B cell (primary cell): Measurements from ENCODE around the gene APLP2. TPM values are rescaled to one million over a fixed set of nuclear protein-coding genes. Genes with fewer than 3 reads are reported as not detected.

Source experiments
- ATAC-seq: fragments of 200-7000 bp; cut with Tn5 transposase; one replicate; pipeline ENCODE4 v1.10.0; 2021; ENCODE audit warnings: low read depth, mild to moderate bottlenecking, moderate number of reproducible peaks, moderate library complexity
- CTCF ChIA-PET: fragments of 350-600 bp; sonication (Branson Sonifier 250); formaldehyde crosslinking; loops from one replicate; lab custom pipeline; 2021; ENCODE audit warnings: antibody characterized with exemption, inconsistent platforms; lab: Charles Lee
- POLR2A ChIA-PET: fragments of 350-600 bp; sonication (Branson Sonifier 250); formaldehyde crosslinking; loops from one replicate; lab custom pipeline; 2021; ENCODE audit warnings: antibody characterized with exemption; lab: Charles Lee
- DNase-seq: peaks from one replicate; pipeline ENCODE4 v3.0.0; 2013
- H2AFZ ChIP-seq: 2 replicates; pipeline ENCODE4 v1.6.1; 2012; ENCODE audit warnings: mild to moderate bottlenecking, low read depth, low read length; ENCODE audit not compliant: insufficient read depth, poor library complexity, severe bottlenecking
- H3K27ac ChIP-seq, 2 donors: 1 replicate in 1 of 2; 2 replicates in 1 of 2; pipeline ENCODE4 v1.5.1; 2012 to 2013; ENCODE audit warnings: low read length in 2 of 2, mild to moderate bottlenecking in 2 of 2, moderate library complexity in 1 of 2
- H3K27me3 ChIP-seq, 4 experiments: fragments of 200-600 bp in 1 of 4; sonication (generic) in 1 of 4; replicated peaks in 1 of 4; 1 replicate in 2 of 4; 2 replicates in 2 of 4; pipeline versions ENCODE4 v1.6.1 to v1.7.0; 2013 to 2016; ENCODE audit warnings: low read length in 3 of 4, mild to moderate bottlenecking in 2 of 4, mixed read lengths in 1 of 4, moderate library complexity in 1 of 4; ENCODE audit not compliant: insufficient read depth in 4 of 4, control insufficient read depth in 3 of 4; ENCODE audit errors: control extremely low read depth in 1 of 4
- H3K36me3 ChIP-seq, 2 experiments: replicated peaks in 1 of 2; 1 replicate in 1 of 2; 2 replicates in 1 of 2; pipeline versions ENCODE4 v1.6.1 to v1.7.1; 2013; ENCODE audit warnings: low read length in 1 of 2; ENCODE audit not compliant: insufficient read depth in 2 of 2, control insufficient read depth in 1 of 2; ENCODE audit errors: control extremely low read depth in 1 of 2, extremely low read depth in 1 of 2
- H3K4me1 ChIP-seq, 2 donors: fragments of 200-600 bp in 1 of 2; sonication (generic) in 1 of 2; 1 replicate in 1 of 2; 2 replicates in 1 of 2; pipeline versions ENCODE4 v1.5.1 to v1.6.1; 2013 to 2017; ENCODE audit warnings: low read length in 2 of 2; ENCODE audit not compliant: control insufficient read depth in 2 of 2, insufficient read depth in 2 of 2
- H3K4me2 ChIP-seq: replicated peaks from 2 replicates; pipeline ENCODE3; 2012; ENCODE audit warnings: mild to moderate bottlenecking, low read depth, low read length; ENCODE audit not compliant: poor library complexity, severe bottlenecking
- H3K4me3 ChIP-seq, 5 experiments: fragments of 200-600 bp in 1 of 5; sonication (generic) in 1 of 5; 1 replicate in 3 of 5; 2 replicates in 2 of 5; pipeline versions ENCODE4 v1.5.1 to v1.7.0; 2011 to 2016; ENCODE audit warnings: low read length in 4 of 5, mild to moderate bottlenecking in 4 of 5, low read depth in 2 of 5, control low read depth in 1 of 5, moderate library complexity in 1 of 5; ENCODE audit not compliant: insufficient read depth in 1 of 5; ENCODE audit errors: control extremely low read depth in 1 of 5, extremely low read depth in 1 of 5
- H3K79me2 ChIP-seq: fragments of 200-600 bp; sonication (generic); one replicate; pipeline ENCODE4 v1.6.0; 2016; ENCODE audit warnings: low read length; ENCODE audit not compliant: control insufficient read depth, insufficient read depth
- H3K9ac ChIP-seq: fragments of 200-600 bp; sonication (generic); 2 replicates; pipeline ENCODE4 v1.6.1; 2017; ENCODE audit warnings: mild to moderate bottlenecking, low read length, moderate library complexity
- H3K9me3 ChIP-seq, 3 donors: one replicate each; pipeline versions ENCODE4 v1.6.1 to v1.7.1; 2013; ENCODE audit warnings: low read length in 2 of 3; ENCODE audit not compliant: control insufficient read depth in 2 of 3, insufficient read depth in 1 of 3; ENCODE audit errors: control extremely low read depth in 1 of 3
- H4K20me1 ChIP-seq: 2 replicates; pipeline ENCODE4 v1.6.0; 2012; ENCODE audit warnings: mild to moderate bottlenecking, low read length; ENCODE audit not compliant: insufficient read depth, control insufficient read depth, poor library complexity, severe bottlenecking
- H3K27ac Mint-ChIP-seq: one replicate; pipeline ENCODE4 v1.8.0; 2021; ENCODE audit warnings: mixed read lengths
- H3K27me3 Mint-ChIP-seq: one replicate; pipeline ENCODE4 v1.8.0; 2021; ENCODE audit warnings: mixed read lengths
- H3K4me1 Mint-ChIP-seq: one replicate; pipeline ENCODE4 v1.8.0; 2021; ENCODE audit warnings: mixed read lengths
- H3K4me3 Mint-ChIP-seq: one replicate; pipeline ENCODE4 v1.8.0; 2021; ENCODE audit warnings: mixed read lengths
- H3K9me3 Mint-ChIP-seq: one replicate; pipeline ENCODE4 v1.8.0; 2022; ENCODE audit warnings: mixed read lengths; ENCODE audit not compliant: insufficient read depth
- EZH2 ChIP-seq: IDR thresholded peaks from 2 replicates; pipeline ENCODE4 v1.6.1; 2012; ENCODE audit warnings: borderline replicate concordance, low read depth, mild to moderate bottlenecking, moderate library complexity, low read length; ENCODE audit not compliant: insufficient read depth, poor library complexity, severe bottlenecking
- WGBS: methylation state at CpG from one replicate; pipeline ENCODE4 v1.1.5; 2013; ENCODE audit warnings: missing lambda C conversion rate; ENCODE audit not compliant: insufficient coverage; 5-methylcytosine and 5-hydroxymethylcytosine counted together
- intact Hi-C: fragments of 100-400 bp; cut with micrococcal nuclease; formaldehyde crosslinking; loops from one replicate; pipeline ENCODE4 v1.10.0; 2022
- polyA plus RNA-seq: library from polyadenylated mRNA; depleted of rRNA; stranded (reverse); fragments of >200 nt; gene quantifications from 2 replicates; pipeline ENCODE4 v1.2.3, GENCODE V29; 2012
- total RNA-seq, 2 donors: library from RNA; stranded (reverse); fragments of 120-200 nt in 1 of 2; gene quantifications; 1 replicate in 1 of 2; 2 replicates in 1 of 2; pipeline versions ENCODE4 v1.2.3 to v1.2.4, GENCODE V29; 2013 to 2022
- TF ChIP-seq, protein P1 (sequence below): fragments of 200-600 bp; IDR thresholded peaks from one replicate; pipeline ENCODE4 v1.8.0; 2022; ENCODE audit warnings: antibody characterized with exemption, mild to moderate bottlenecking

APLP2 gene
- total and polyA plus RNA-seq, 2 donors (not counting 1 experiment from before 2014, with no cell fraction given) = 84.2 to 102 TPM

DNA sequence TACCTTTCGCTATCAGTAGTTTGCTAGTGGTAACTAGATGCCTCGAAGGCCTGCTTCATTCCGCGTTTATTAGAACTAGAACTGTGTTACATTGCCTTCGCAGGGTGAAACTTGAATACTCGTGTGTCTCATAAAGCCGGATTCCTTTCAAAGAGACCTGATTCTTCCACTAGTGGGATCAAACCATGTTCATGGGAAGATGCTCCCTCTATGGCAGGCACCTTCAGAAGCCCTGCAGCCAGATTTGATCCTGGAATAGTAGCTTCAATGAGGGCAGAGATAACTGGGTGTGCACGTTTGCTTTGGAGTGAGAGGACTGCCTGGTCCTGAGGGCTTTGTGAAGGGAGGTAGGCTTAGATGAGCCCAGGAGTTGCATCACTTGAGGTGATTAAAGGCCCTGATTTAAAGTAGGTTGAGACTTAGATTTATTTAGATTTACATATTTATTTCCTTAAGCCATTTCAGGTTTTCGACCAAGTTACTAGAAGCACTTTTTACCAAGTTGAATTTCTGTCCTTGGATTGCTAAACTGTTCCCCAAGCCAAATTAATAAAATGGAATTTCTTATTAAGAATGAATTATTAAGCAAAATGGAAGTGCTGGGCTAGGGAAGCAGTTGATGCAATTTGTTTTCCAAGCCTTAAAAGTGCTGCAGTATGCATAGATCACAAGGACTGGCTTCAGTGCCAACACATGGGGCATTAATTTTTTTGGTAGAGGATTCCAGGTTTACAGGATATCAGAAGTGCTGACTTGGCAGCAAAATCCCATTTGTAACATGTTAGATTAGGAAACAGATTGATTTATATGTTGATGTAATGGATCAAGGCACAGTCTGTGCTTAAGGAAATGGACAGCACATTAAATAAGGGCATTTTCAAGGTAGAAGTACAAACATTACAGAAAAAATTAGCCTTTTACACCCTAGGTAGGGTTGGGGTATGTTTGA is 32.9 kb downstream of the APLP2 start:
- H3K36me3 ChIP-seq = no peaks in the 10 kb centered on the region

More for the DNA sequence above, 32.9 kb downstream of the APLP2 start:
- ATAC-seq (no peak), DNase-seq (no peak)
- peaks cover 0 to 3% of the 10 kb centered on the region in 2 donors for H3K4me1 ChIP-seq
- H2AFZ ChIP-seq = no peak overlapping the region
- no peak overlapping the region for H3K4me3 ChIP-seq
- TF ChIP-seq, protein P1, sequence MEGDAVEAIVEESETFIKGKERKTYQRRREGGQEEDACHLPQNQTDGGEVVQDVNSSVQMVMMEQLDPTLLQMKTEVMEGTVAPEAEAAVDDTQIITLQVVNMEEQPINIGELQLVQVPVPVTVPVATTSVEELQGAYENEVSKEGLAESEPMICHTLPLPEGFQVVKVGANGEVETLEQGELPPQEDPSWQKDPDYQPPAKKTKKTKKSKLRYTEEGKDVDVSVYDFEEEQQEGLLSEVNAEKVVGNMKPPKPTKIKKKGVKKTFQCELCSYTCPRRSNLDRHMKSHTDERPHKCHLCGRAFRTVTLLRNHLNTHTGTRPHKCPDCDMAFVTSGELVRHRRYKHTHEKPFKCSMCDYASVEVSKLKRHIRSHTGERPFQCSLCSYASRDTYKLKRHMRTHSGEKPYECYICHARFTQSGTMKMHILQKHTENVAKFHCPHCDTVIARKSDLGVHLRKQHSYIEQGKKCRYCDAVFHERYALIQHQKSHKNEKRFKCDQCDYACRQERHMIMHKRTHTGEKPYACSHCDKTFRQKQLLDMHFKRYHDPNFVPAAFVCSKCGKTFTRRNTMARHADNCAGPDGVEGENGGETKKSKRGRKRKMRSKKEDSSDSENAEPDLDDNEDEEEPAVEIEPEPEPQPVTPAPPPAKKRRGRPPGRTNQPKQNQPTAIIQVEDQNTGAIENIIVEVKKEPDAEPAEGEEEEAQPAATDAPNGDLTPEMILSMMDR = no peak
- no peak for TF ChIP-seq EZH2
- no peak overlapping the region for H3K9ac ChIP-seq
- H3K9me3 ChIP-seq = no peaks in the 10 kb centered on the region
- H3K27me3 ChIP-seq = no peaks in the 10 kb centered on the region
- Mint-ChIP-seq H3K27me3 (no peaks in the 10 kb centered on the region), H3K4me3 (no peak overlapping the region), H3K9me3 (no peaks in the 10 kb centered on the region), H3K27ac (no peak overlapping the region), H3K4me1 (peaks cover 40% of the 10 kb centered on the region)
- CTCF ChIA-PET = no interaction called here
- H3K4me2 ChIP-seq = no peak overlapping the region
- POLR2A ChIA-PET = no interaction called here
- 100% methylated on average over 5 of the region's 9 CpGs for WGBS
- no peak overlapping the region for H3K27ac ChIP-seq
- peaks cover 91% of the 10 kb centered on the region for H3K79me2 ChIP-seq
- intact Hi-C loops = no loop called here
- peaks cover 60% of the 10 kb centered on the region for H4K20me1 ChIP-seq
